ENCODE results near the gene AVEN.
"Not testable (repeated sequence)": the region's sequence is repeated elsewhere in the genome, so short reads cannot be mapped to it uniquely, and the experiment has no call there.

AVEN gene, protein sequence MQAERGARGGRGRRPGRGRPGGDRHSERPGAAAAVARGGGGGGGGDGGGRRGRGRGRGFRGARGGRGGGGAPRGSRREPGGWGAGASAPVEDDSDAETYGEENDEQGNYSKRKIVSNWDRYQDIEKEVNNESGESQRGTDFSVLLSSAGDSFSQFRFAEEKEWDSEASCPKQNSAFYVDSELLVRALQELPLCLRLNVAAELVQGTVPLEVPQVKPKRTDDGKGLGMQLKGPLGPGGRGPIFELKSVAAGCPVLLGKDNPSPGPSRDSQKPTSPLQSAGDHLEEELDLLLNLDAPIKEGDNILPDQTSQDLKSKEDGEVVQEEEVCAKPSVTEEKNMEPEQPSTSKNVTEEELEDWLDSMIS

DNA sequence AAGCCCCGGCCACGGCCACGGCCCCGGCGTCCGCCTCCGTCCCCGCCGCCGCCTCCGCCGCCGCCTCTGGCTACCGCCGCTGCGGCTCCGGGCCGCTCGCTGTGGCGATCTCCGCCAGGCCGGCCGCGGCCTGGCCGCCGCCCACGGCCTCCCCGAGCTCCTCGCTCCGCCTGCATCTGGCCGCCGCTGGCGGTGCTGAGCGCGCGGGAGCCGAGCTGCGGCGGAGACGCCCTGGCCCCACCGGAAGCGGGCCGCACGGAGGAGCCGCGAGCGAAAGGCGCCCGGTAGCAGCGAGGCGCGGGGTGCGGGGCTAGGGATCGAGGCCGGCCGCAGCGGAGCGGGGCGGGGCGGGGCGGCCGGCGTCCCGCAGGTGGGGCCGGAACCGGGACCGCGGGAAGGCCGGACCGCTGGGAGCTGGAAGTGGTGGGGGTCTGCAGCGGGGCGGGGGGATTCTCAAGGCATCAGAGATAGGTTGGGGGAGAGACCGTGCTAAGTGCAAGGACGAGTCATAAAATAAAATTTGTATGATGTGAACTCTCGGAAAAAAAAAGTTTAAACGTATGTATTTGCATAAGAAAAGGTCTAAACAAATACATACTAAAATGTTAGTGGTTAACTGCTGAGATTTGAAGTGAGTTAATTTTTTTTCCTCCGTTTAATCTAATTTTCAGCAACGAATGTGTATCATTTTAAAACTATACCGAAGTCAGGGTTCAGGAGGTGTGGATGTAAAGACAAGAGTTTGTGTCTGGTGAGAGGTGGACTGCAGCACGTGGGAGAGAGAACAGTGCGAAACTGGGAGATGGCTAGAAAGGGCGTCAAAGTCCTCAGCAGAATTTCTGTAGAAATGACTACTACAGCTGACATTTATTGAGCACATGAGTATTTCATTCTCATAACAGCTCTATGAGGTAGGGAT lies at the start of gene AVEN:
Gene AVEN, minus strand, starts transcription at position 334 of the 919 bp plus-strand sequence. Its CDS starts 158 bp downstream, at position 176.
- peak; percentile 39 to 50 for DNase-seq (ENCODE audit: low read depth in 2 of 2)

DNA sequence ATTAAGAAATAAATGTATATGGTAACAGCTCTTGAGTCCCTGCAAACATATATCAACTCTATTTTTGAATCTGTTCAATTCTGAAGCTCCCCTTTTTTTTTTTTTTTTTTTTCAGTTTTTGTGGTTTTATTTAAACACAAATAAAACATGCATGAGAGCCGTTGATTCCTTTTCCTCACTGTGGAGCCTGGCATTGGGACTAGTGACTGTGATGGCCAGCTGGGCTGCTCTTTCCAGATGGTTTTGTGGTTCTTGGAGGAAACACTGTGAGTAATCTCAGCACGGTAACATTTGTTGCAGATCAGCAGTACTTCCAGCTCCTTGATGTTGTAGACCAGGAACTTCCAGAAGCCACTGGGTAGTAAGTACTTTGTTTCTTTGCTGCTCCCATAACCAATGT lies 46.7 kb upstream of the AVEN start:
- no peak for DNase-seq (ENCODE audit: low read depth in 2 of 2)

DNA sequence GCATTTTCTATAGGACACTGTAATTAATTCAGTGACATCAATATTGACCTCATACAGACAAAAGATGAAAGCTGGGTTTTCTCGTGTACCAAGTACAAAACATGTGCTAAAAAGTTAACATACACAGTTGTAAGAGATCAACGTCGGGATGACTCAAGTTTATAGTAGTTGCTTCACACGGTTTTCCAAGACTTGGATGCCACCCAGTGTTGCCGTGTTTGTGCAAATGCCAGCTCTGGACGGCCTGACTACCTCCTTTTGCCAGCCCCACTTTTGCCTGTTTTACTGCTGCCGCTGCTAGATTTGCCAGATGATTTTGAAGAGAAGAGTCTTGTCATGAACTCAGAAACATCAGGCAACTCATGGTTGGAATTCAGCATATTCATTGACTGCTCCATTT lies 45.1 kb upstream of the AVEN start:
- DNase-seq (ENCODE audit: low read depth in 2 of 2) = no peak

DNA sequence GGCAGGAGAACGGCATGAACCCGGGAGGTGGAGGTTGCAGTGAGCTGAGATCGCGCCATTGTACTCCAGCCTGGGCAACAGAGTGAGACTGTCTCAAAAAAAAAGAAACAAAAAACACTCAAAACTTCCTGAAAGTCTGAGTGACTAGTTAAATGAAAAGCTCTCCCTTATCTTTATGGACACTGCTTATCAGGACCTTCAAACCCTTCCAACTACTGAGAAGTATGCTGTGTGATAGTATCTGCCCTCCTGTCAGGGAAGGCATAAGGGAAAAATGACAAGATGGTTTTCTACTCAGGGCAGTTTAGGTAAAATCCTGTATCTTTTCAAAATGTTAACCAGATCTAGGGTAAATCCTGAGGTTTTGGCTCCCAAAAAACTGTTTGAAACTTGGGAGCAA lies 40.9 kb upstream of the AVEN start:
- no peak for DNase-seq (ENCODE audit: low read depth in 2 of 2)

DNA sequence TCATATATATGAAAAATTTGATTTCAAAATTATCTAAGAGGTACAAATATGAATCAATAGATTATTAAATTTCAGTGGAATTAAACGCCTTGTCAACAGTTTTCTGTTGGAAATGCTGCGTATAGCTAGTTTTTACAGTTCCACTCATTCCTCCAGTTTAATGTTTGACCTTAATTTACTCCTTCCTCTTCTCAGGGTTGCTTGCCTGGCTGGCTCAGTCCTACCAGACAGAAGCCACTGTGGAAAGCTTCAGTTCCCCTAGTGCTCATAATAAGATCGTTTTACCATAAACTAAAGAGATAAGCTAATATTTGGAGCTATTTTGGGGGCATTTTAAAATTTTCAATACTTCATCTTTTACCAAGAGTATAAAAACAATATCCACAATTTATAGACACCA lies 39.9 kb upstream of the AVEN start:
- DNase-seq (ENCODE audit: low read depth in 2 of 2) = no peak

DNA sequence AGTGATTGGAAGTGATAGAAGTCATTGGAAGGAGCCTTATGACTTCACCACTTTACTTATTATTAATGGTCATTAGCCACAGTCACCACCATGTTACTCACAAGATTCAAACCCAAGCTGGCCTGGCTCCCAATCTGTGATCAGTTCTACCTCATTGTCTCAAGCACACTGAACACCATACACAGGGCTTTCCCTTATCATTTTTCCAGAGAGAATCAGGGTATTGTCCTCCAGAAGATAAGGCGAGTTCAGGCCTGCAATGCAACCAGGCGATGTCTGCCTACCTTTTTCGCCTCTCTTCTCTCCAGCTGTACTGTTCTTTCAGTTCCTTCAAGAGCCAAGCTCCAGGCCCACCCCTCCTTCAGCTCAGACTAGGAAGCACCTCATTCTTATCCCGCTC lies 37.8 kb upstream of the AVEN start:
- DNase-seq (ENCODE audit: low read depth in 2 of 2) = no peak

DNA sequence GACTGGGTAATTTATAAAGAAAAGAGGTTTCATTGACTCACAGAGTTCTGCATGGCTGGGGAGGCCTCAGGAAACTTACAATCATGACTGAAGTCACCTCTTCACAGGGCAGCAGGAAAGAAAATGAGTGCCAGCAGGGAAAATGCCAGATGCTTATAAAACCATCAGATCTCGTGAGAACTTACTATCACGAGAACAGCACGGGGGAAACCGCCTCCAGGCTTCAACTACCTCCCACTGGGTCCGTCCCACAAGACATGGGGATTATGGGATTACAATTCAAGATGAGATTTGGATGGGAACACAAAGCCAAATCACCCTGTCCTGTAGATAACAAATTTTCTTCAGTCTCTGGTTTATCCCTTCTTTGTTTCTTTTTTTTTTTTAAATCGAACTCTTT lies 31.0 kb upstream of the AVEN start:
- DNase-seq (ENCODE audit: low read depth in 2 of 2) = no peak

DNA sequence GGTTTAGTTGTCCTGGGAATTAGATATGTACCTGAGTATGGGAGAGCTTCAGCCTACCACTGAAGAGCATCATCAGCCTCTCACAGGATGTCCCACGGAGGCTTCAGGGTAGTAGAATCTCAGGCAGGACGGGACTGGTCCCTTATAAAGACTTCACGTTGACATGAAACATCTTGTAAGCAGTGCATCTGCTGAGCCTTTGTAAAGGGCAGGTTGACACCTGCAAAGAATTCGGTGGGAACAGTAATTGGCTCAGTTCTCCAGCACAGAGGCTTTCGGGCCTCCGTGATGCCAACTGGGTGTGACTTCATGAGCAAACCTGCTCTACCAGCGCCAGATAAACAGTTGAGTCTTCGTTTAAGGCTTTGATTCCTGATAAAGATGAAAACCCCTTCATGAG lies 26.9 kb upstream of the AVEN start:
- DNase-seq (ENCODE audit: low read depth in 2 of 2) = no peak

DNA sequence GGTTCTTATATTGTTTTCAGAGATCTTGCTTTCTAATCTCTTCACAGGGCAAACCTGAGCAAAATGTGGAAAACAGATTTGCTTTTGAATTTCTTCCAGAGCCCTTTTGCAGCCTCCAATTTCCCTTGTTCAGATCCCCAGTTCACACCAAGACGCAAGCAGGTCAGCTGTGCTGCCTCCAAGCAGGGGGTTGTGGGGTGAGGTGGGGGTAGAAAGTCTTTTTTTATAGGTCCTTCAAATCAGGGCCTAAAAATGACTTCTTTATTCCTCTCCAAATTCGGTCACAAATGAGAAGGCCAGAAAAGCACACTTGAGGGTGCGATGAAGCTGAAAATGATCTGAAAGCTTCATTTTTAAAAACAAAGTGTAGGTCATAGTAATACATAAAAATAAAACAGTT lies 26.3 kb upstream of the AVEN start:
- no peak for DNase-seq (ENCODE audit: low read depth in 2 of 2)

DNA sequence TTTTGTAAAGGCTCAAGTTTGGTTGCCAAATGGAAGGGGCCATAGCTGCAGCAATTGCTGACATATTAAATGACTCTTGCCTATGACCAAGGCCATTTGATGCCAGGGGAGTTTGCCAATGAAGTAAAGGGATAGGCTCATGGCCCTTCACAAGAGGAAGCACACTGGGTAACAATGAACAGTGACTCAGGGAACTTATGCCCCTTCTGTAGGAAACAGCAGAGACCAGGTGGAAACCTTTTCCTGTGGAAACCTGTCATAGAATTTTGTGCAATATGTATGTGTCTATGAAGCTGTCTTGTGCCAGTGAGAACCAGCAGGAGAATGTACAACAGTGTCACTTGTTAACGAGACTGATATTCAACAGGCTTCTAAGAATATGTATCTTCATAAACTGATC lies 25.4 kb upstream of the AVEN start:
- no peak for DNase-seq (ENCODE audit: low read depth in 2 of 2)

DNA sequence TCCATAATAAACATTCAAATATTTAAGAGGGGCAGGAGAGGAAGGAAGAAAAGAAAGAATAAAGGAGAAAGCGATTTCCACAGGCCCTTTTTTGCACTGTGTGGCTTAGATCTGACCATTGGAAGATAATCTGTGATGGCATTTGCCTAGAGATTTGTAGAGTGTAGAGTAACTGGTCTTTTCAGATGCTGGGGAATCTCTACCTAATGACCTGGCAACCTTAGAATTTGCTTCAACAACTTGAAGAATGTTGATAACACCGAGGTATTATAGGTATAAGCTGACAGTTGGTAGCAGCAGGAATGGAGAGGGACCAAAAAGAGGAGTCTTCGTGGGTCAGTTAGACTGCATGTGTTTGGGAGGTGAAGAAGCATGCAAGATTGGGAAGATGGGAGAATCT lies 20.9 kb upstream of the AVEN start:
- no peak for DNase-seq (ENCODE audit: low read depth in 2 of 2)

DNA sequence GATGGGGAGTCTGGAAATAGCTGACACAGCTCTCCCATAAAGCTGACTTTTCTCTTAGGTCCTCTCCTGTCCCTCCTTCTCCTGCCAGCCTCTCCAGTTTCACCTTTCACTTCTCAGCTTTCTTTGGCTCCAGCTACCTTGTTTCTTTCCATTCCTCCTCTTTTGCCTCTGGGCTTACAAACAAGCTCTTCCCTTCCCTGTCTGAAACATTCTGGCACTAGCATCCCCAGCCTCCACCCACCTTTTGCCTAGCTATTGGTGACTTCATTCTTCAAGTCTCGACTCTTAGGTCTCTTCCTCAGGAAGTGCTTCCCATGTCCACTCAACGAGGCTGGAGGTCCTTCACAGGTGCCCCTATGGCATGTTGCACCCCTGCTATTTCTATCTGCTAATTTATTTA lies 20.5 kb upstream of the AVEN start:
- no peak for DNase-seq (ENCODE audit: low read depth in 2 of 2)

DNA sequence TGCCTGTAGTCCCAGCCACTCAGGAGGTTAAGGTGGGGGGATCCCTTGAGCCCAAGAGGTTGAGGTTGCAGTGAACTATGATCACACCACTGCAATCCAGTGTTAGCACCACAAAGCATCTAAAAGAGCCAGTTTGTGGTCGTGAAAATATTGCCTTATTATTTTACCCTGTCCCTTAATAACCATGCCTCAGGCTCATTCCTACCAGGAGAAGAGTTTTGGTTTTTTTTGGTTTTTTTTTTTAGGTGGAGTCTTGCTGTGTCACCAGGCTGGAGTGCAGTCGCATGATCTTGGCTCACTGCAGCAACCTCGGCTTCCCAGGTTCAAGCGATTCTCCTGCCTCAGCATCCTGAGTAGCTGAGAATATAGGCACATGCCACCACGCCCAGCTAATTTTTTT lies 17.9 kb upstream of the AVEN start:
- DNase-seq (ENCODE audit: low read depth in 2 of 2) = no peak

DNA sequence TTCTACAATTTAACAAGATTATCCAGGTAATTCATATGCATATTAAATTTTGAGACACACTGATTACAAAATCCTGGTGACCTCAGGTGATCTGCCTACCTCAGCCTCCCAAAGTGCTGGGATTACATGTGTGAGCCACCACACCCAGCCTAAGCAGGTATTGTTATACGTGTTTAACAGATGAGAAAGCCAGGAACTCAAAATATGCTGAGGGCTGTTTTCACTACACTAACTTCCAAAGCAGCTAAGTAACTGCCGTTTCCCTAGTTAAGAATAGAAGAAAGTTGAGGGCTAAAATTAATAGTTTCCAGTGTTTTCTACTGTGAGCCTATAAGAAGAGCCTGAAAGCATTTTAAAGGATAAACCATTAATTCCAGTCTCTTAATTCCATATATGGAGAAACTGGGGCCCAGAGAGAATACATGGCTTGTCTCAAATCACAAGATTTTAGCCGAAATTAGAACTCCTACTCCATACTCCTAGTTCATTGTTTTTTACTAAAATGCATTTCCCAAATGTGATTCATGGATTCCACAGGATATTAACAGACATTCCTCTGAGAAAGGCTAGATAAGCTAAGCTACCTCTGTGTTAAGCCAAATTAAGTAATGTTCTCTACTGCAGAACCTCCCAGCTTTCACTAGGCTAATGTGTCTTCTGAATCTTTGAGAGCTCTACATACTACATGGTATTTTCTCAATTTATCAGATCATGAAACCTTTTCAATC lies 17.0 kb upstream of the AVEN start:
- DNase-seq (ENCODE audit: low read depth in 2 of 2) = no peak

DNA sequence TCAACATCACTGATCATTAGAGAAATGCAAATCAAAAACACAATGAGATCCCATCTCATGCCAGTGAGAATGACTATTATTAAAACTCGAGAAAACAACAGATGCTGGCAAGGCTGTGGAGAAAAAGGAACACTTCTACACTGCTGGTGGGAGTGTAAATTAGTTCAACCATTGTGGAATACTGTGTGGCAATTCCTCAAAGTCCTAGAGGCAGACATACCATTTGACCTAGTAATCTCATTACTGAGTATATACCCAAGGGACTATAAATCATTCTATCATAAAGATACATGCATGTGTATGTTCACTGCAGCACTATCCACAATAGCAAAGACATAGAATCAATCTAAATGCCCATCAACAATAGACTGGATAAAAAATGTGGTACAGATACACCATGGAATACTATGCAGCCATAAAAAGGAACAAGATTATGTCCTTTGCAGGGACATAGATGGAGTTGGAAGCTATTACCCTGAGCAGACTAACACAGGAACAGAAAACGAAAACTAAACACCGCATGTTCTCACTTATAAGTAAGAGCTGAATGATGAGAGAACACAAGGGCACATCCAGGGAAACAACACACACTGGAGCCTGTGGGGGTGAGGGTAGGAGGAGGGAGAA lies 15.2 kb upstream of the AVEN start:
- DNase-seq (ENCODE audit: low read depth in 2 of 2) = no peak

DNA sequence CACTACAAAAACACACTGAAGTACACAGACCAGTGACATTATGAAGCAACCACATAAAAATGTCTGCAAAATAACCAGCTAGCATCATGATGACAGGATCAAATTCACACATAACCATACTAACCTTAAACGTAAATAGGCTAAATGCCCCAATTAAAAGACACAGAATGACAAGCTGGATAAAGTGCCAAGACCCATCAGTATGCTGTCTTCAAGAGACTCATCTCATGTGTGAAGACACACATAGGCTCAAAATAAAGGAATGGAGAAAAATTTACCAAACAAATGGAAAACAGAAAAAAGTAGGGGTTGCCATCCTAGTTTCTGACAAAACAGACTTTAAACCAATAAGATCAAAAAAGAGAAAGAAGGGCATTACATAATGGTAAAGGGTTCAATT lies 11.4 kb upstream of the AVEN start:
- DNase-seq (ENCODE audit: low read depth in 2 of 2) = not testable (repeated sequence)

DNA sequence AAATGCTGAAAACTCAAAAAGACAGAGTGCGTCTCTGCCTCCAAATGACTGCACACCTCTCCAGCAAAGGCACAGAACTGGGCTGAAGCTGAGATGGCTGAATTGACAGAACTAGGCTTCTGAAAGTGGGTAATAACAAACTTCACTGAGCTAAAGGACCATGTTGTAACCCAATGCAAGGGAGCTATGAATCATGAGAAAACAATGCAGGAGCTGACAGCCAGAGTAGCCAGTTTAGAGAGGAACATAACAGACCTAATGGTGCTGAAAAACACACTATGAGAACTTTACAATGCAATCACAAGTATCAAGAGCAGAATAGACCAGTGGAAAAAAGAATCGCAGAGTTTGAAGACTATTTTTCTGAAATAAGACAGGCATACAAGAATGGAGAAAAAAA lies 10.1 kb upstream of the AVEN start:
- DNase-seq (ENCODE audit: low read depth in 2 of 2) = no peak

DNA sequence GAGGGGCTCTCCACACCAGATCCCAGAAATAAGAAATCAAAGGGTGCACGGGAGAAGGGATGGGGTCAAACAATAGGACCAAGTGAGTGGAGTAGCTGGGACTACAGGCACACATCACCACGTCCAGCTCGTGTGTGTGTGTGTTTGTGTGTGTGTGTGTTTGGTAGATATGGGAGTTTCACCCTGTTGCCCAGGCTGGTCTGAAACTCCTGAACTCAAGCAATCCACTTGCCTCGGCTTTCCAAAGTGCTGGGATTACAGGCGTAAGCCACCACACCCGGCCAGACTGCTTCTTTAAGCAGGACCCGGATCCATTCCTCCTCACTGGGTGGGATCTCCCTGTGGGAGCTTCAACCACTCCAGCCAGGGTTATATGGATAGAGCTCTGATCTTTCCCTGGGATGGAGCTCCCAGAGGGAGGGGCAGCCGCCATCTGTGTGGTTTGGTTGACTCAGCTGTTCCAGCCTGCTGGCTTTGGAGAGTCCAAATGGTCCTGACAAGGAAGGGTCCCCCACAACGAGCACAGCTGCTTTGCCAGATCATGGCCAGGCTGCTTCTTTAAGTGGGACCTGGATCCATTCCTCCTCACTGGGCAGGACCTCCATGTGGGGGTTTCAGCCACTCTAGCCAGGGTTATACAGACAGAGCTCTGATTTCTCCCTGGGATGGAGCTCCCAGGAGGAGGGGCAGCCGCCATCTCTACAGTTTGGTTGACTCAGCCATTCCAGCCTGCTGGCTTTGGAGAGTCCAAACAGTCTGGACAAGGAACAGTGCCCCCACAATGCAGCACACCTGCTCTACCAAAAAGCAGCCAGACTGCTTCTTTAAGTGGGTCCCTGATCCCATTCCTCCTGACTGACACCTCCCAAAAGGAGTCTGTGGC lies 9.1 kb upstream of the AVEN start:
- DNase-seq (ENCODE audit: low read depth in 2 of 2) = no peak

DNA sequence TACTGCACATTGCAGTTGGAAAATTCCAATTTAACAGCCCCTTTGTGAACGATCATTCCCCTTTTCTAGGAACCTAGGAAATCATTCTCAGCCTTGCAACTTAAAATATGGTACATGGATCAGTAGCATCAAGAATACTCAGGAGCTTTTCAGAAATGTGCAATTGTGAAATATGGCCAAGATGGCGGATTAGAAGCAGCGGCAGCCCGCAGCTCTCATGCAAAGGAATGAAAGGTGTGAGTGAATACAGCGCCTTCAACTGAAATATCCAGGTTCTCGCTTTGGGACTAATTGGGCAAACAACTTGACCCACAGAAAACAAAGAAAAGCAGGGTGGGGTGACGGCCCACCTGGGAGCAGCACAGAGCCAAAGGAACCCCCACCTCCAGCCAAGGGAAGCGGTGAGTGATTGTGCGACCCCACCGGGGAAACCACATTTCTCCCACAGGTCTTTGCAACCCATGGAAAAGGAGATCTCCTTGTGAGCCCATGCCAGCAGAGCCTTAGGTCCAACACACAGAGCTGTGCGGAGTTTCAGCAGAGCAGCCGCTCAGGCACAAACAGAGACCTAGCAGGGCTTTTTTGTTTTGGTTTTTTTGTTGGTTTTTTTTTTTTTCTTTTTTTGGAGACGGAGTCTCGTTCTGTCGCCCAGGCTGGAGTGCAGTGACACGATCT lies 7.6 kb upstream of the AVEN start:
- DNase-seq (ENCODE audit: low read depth in 2 of 2) = no peak

DNA sequence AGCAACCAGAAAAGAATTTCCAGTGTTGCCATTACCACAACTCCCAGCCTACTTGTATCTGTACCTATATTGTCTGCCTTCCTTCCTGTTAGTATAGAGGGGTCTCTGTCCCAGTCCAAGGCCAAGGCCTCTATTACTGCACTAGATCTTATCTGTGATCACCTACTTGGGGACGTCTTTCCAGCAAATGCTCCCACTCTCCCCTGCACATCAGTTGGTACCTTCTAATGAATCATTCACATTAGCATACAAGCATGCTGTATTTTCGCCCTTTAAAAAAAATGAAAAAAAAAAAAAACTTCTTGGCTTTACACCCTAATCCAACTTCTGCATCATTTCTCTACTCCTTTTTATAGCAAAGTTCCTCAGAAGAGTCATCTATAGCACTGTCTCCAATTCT lies 4.8 kb upstream of the AVEN start:
- no peak for DNase-seq (ENCODE audit: low read depth in 2 of 2)

All from stimulated activated CD8-positive, alpha-beta memory T cell treated with anti-CD3 and anti-CD28 coated beads, Interleukin-2, amount 100 ng/mL, for 48 hours (primary cell).